Panc1 (cell line): ENCODE results near the gene GRIA3. TPM values are rescaled to one million over a fixed set of nuclear protein-coding genes. Genes with fewer than 3 reads are reported as not detected.

Experiments used
- ATAC-seq: fragments of 200-7000 bp; cut with Tn5 transposase; 2 replicates; pipeline ENCODE4 v1.9.1; 2020; ENCODE audit warnings: mild to moderate bottlenecking, moderate library complexity
- BruUV-seq: library from RNA; stranded (reverse); fragments of 400-500 nt; replicated peaks from 2 replicates; lab custom pipeline; 2021; lab: Mats Ljungman, UMichigan
- CTCF ChIA-PET: fragments of 300-600 bp; sonication (Branson Sonifier 250); formaldehyde crosslinking; loops from one replicate; lab custom pipeline; 2022; ENCODE audit warnings: antibody characterized with exemption; lab: Charles Lee
- POLR2A ChIA-PET: fragments of 300-600 bp; sonication (Branson Sonifier 250); formaldehyde crosslinking; loops from one replicate; lab custom pipeline; 2022; ENCODE audit warnings: antibody characterized with exemption; lab: Charles Lee
- DNase-seq: peaks from one replicate; pipeline ENCODE4 v3.0.0-alpha.2; 2010; ENCODE audit warnings: low read depth, low spot score
- H3K27ac ChIP-seq: 2 replicates; pipeline ENCODE4 v1.5.1; 2011; ENCODE audit warnings: mild to moderate bottlenecking, low read length, inconsistent platforms
- H3K27me3 ChIP-seq: fragments of 200-500 bp; sonication (Bioruptor generic); 2 replicates; pipeline ENCODE4 v1.6.0; 2014; ENCODE audit warnings: low read length, inconsistent platforms; ENCODE audit not compliant: control insufficient read depth, insufficient read depth
- H3K36me3 ChIP-seq: fragments of 200-500 bp; sonication (Bioruptor generic); 2 replicates; pipeline ENCODE4 v1.5.1; 2014; ENCODE audit warnings: inconsistent platforms, mild to moderate bottlenecking, low read length, moderate library complexity; ENCODE audit not compliant: control insufficient read depth, insufficient read depth
- H3K4me1 ChIP-seq: 2 replicates; pipeline ENCODE4 v1.5.1; 2011; ENCODE audit warnings: inconsistent platforms, mild to moderate bottlenecking, low read length, moderate library complexity; ENCODE audit not compliant: control insufficient read depth, insufficient read depth
- H3K4me3 ChIP-seq, 2 experiments: 2 replicates each; pipeline ENCODE4 v1.5.1; 2011 to 2012; ENCODE audit warnings: low read depth in 2 of 2, low read length in 2 of 2, mild to moderate bottlenecking in 2 of 2, inconsistent platforms in 1 of 2, moderate library complexity in 1 of 2
- H3K9me3 ChIP-seq: fragments of 200-500 bp; sonication (Bioruptor generic); 2 replicates; pipeline ENCODE4 v1.5.1; 2014; ENCODE audit warnings: low read depth, mild to moderate bottlenecking, inconsistent platforms, low read length, moderate library complexity; ENCODE audit not compliant: control insufficient read depth, insufficient read depth
- POLR2AphosphoS5 ChIP-seq: IDR thresholded peaks from 2 replicates; pipeline ENCODE4 v1.6.1; 2012; ENCODE audit warnings: mild to moderate bottlenecking, low read depth, low read length, moderate library complexity
- SIN3A ChIP-seq: IDR thresholded peaks from 2 replicates; pipeline ENCODE4 v1.6.1; 2012; ENCODE audit warnings: low read depth, mild to moderate bottlenecking, low read length, moderate library complexity, borderline replicate concordance; ENCODE audit not compliant: insufficient read depth
- TCF7L2 ChIP-seq: IDR thresholded peaks from 2 replicates; pipeline ENCODE4 v1.6.1; 2011; ENCODE audit warnings: mild to moderate bottlenecking, low read depth, low read length, inconsistent platforms
- in situ Hi-C: cut with HindIII; loops from 2 replicates; pipeline ENCODE4 v1.10.0; 2016; ENCODE audit warnings: low sequenced_read_pairs, low pct_unique_long_range_greater_than_20kb
- intact Hi-C: fragments of 100-400 bp; cut with micrococcal nuclease; formaldehyde crosslinking; loops from one replicate; pipeline ENCODE4 v1.10.0; 2022; ENCODE audit not compliant: unreplicated experiment
- total RNA-seq: library from RNA; stranded (reverse); gene quantifications from one replicate; pipeline ENCODE4 v1.2.1, GENCODE V29; 2021; ENCODE audit not compliant: unreplicated experiment
- TF ChIP-seq, protein P1 (sequence below), 2 experiments: IDR thresholded peaks; 2 replicates each; pipeline ENCODE4 v1.6.1; 2011 to 2012; ENCODE audit warnings: low read depth in 2 of 2, control low read depth in 1 of 2, low read length in 1 of 2, mild to moderate bottlenecking in 1 of 2, moderate library complexity in 1 of 2; ENCODE audit not compliant: insufficient read depth in 1 of 2
- TF ChIP-seq, protein P2 (sequence below): fragments of 450-650 bp; IDR thresholded peaks from 2 replicates; pipeline ENCODE4 v1.5.1; 2017; ENCODE audit warnings: mild to moderate bottlenecking

The GRIA3 gene
- total RNA-seq, 1 experiment from 2014 or later: not detected

DNA sequence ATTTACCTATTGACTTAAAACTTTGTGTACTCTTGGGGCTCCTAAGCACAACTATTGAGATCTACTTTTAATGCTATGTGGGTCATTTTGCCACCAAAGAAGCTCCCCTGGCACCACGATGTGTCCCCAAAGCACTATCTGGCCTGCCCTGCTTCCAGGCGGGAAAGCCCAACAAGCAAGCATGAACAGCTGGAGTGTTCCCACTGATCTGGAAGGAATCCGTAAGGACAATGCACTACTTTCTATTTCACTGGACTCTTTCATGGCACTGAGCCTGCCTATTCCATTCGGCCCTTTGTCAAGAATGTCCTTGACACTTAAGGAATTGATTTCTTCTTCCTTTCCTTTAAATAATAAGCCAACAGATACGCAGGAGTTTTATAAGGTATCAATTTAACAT lies 38.8 kb downstream of the GRIA3 start:
- DNase-seq (no peak), ATAC-seq (no peak)
- Histone ChIP-seq H3K4me1 (no peaks in the 10 kb centered on the region), H3K27me3 (no peaks in the 10 kb centered on the region), H3K9me3 (no peaks in the 10 kb centered on the region), H3K4me3 (no peak overlapping the region), H3K36me3 (no peaks in the 10 kb centered on the region), H3K27ac (no peak overlapping the region)
- in situ Hi-C loops: no loop called here
- intact Hi-C loops: no loop called here
- TF ChIP-seq, protein P1, sequence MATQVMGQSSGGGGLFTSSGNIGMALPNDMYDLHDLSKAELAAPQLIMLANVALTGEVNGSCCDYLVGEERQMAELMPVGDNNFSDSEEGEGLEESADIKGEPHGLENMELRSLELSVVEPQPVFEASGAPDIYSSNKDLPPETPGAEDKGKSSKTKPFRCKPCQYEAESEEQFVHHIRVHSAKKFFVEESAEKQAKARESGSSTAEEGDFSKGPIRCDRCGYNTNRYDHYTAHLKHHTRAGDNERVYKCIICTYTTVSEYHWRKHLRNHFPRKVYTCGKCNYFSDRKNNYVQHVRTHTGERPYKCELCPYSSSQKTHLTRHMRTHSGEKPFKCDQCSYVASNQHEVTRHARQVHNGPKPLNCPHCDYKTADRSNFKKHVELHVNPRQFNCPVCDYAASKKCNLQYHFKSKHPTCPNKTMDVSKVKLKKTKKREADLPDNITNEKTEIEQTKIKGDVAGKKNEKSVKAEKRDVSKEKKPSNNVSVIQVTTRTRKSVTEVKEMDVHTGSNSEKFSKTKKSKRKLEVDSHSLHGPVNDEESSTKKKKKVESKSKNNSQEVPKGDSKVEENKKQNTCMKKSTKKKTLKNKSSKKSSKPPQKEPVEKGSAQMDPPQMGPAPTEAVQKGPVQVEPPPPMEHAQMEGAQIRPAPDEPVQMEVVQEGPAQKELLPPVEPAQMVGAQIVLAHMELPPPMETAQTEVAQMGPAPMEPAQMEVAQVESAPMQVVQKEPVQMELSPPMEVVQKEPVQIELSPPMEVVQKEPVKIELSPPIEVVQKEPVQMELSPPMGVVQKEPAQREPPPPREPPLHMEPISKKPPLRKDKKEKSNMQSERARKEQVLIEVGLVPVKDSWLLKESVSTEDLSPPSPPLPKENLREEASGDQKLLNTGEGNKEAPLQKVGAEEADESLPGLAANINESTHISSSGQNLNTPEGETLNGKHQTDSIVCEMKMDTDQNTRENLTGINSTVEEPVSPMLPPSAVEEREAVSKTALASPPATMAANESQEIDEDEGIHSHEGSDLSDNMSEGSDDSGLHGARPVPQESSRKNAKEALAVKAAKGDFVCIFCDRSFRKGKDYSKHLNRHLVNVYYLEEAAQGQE (IDR thresholded peaks at IDR 0.05; ENCODE audit: insufficient read depth in 1 of 2, low read depth in 2 of 2, low read length in 1 of 2): no peak
- TF ChIP-seq, protein P2, sequence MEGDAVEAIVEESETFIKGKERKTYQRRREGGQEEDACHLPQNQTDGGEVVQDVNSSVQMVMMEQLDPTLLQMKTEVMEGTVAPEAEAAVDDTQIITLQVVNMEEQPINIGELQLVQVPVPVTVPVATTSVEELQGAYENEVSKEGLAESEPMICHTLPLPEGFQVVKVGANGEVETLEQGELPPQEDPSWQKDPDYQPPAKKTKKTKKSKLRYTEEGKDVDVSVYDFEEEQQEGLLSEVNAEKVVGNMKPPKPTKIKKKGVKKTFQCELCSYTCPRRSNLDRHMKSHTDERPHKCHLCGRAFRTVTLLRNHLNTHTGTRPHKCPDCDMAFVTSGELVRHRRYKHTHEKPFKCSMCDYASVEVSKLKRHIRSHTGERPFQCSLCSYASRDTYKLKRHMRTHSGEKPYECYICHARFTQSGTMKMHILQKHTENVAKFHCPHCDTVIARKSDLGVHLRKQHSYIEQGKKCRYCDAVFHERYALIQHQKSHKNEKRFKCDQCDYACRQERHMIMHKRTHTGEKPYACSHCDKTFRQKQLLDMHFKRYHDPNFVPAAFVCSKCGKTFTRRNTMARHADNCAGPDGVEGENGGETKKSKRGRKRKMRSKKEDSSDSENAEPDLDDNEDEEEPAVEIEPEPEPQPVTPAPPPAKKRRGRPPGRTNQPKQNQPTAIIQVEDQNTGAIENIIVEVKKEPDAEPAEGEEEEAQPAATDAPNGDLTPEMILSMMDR: no peak
- TF ChIP-seq TCF7L2 (no peak), SIN3A (no peak)
- ChIA-PET CTCF (no interaction called here), POLR2A (no interaction called here)
- BruUV-seq: no TSS peak

DNA sequence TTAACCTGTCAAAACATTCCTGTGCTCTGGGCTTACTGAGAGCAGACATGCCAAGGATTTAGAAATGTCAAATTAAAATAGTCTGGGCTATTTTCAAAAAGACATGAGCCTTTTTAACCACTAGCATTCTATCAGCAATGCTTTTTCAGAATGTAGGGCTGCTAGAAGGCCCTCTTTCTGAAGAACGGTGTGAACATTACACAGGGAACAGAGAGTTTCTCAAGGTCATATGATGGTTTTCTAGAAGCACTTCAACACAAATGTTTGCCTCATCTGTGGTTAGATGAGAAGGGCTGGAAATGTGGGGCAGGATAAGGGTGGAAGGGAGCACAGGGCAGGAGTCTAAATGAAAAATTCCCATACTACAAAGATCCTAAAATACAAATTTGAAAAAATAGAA lies 39.3 kb downstream of the GRIA3 start:
- no peaks in the 10 kb centered on the region for H3K36me3 ChIP-seq
- H3K4me3 ChIP-seq: no peak overlapping the region
- intact Hi-C loops (no loop called here), in situ Hi-C loops (no loop called here)
- no peaks in the 10 kb centered on the region for H3K4me1 ChIP-seq
- H3K9me3 ChIP-seq: no peaks in the 10 kb centered on the region
- no peak overlapping the region for H3K27ac ChIP-seq
- TF ChIP-seq SIN3A (no peak), TCF7L2 (no peak), POLR2AphosphoS5 (no peak)
- TF ChIP-seq, protein P2: no peak
- TF ChIP-seq, protein P1 (IDR thresholded peaks at IDR 0.05; ENCODE audit: insufficient read depth in 1 of 2, low read depth in 2 of 2, low read length in 1 of 2): no peak
- DNase-seq (no peak), ATAC-seq (no peak)
- ChIA-PET POLR2A (no interaction called here), CTCF (no interaction called here)
- no TSS peak for BruUV-seq
- H3K27me3 ChIP-seq: no peaks in the 10 kb centered on the region
